Heart right ventricle (tissue), 16 donors: ENCODE measurements around the gene DCTN4. TPM values are rescaled to one million over a fixed set of nuclear protein-coding genes. Genes with fewer than 3 reads are reported as not detected.
A peak's percentile ranks its signal among the peaks of the same experiment; 100 is the strongest.

Source experiments
- ATAC-seq, 8 donors: fragments of 200-7000 bp; cut with Tn5 transposase; one replicate each; pipeline ENCODE4 v1.9.1; 2020; ENCODE audit warnings: mild to moderate bottlenecking in 8 of 8, moderate library complexity in 8 of 8, moderate number of reproducible peaks in 1 of 8
- DNase-seq, 2 donors: peaks; one replicate each; pipeline ENCODE4 v3.0.0-alpha.2; 2020
- H3K27ac ChIP-seq, 10 donors: fragments of 200-600 bp; sonication (generic) in 2 of 10; one replicate each; pipeline versions ENCODE4 v1.5.0 to v1.8.0; 2020 to 2022; ENCODE audit warnings: mild to moderate bottlenecking in 3 of 10
- H3K27me3 ChIP-seq, 7 donors: fragments of 200-600 bp; one replicate each; pipeline ENCODE4 v1.8.0; 2021 to 2022; ENCODE audit warnings: mild to moderate bottlenecking in 2 of 7
- H3K36me3 ChIP-seq, 9 donors: fragments of 200-600 bp; sonication (generic) in 1 of 9; one replicate each; pipeline versions ENCODE4 v1.5.0 to v1.8.0; 2020 to 2022; ENCODE audit warnings: mild to moderate bottlenecking in 2 of 9
- H3K4me1 ChIP-seq, 9 donors: fragments of 200-600 bp; sonication (generic) in 1 of 9; one replicate each; pipeline versions ENCODE4 v1.5.0 to v1.8.0; 2020 to 2022; ENCODE audit warnings: mild to moderate bottlenecking in 4 of 9
- H3K4me3 ChIP-seq, 10 donors: fragments of 200-600 bp; sonication (generic) in 2 of 10; one replicate each; pipeline versions ENCODE4 v1.5.0 to v1.8.0; 2020 to 2022; ENCODE audit warnings: mild to moderate bottlenecking in 7 of 10, moderate library complexity in 2 of 10
- H3K9me3 ChIP-seq, 11 donors: fragments of 200-600 bp in 10 of 11; sonication (generic) in 2 of 11; one replicate each; pipeline versions ENCODE4 v1.5.0 to v1.8.0; 2013 to 2022; ENCODE audit warnings: mild to moderate bottlenecking in 2 of 11, control low read depth in 1 of 11, moderate library complexity in 1 of 11
- WGBS, 2 donors: extraction: QIAGEN DNeasy Blood & Tissue Kit; methylation state at CpG; one replicate each; pipeline ENCODE4 v1.1.7; 2013; ENCODE audit warnings: inconsistent platforms in 1 of 2; 5-methylcytosine and 5-hydroxymethylcytosine counted together
- intact Hi-C, 10 donors: fragments of 100-400 bp; cut with DNase I; formaldehyde crosslinking; loops; one replicate each; pipeline versions ENCODE4 v1.11.1 to v1.14.2; 2022
- polyA plus RNA-seq, 2 donors: library from polyadenylated mRNA; stranded (reverse); fragments of 200-250 nt; gene quantifications; one replicate each; pipeline ENCODE4 v1.2.3, GENCODE V29; 2013
- total RNA-seq, 10 donors: library from RNA; stranded (reverse); fragmentation: NEBNext Ultra II Directional in 3 of 10; extraction: Animal tissue kit (Norgen Biotek cat#: 25700) in 3 of 10; gene quantifications; one replicate each; pipeline versions ENCODE4 v1.2.1 to v1.2.4, GENCODE V29; 2021 to 2023
- TF ChIP-seq, protein P1 (sequence below), 9 donors: fragments of 200-600 bp; sonication (generic) in 2 of 9; IDR thresholded peaks; one replicate each; pipeline versions ENCODE4 v1.5.0 to v1.8.0; 2021 to 2022; ENCODE audit warnings: antibody characterized with exemption in 9 of 9, mild to moderate bottlenecking in 5 of 9, moderate library complexity in 1 of 9
- donor health status: Arrhythmogenic right ventricular cardiomyopathy.
- donor health status: ischemic (EF 13 %, LVEDD 7.1; RV severe dilation, severe dysfunction).
- donor health status: healthy with polysubstance abuse.
- donor health status: DM: no; HTN: yes; CAD: no.
- donor health status: DM: no; HTN: no; CAD: no.
- donor health status: ischemic (EF 25% LVEDD 6.9; RV normal size, moderate dysfunction).
- donor health status: ischemic (EF 25% LVEDD 5.7; RV mildly dilated, moderate dysfunction).
- donor health status: healthy.
- donor health status: DM: yes; HTN: yes; CAD: no.
- donor health status: Ischemic cardiomyopathy.
- donor health status: ischemic (EF 35%, LVEDD 5.7; RV mildly dilated, moderate dysfunction).
- donor health status: nonischemic (EF 11% LVEDD 7.7; RV severe dilation, severe dysfunction).
- donor health status: DM: yes; HTN: yes; CAD: no.
- donor health status: PGD.
- donor health status: ischemic (EF 29% LVEDD 5.4; RV normal size, mild dysfunction).
- donor health status: nonischemic (EF 23%, LVEDD 6.1; RV moderate dilation, normal function).

The DCTN4 gene
- total and polyA plus RNA-seq, 12 donors, result 20.0 to 68.3 (median 56.7) TPM

- ATAC-seq (no peak), DNase-seq (no peak)
- H3K27ac ChIP-seq, result no peak overlapping the region
- TF ChIP-seq, protein P1, sequence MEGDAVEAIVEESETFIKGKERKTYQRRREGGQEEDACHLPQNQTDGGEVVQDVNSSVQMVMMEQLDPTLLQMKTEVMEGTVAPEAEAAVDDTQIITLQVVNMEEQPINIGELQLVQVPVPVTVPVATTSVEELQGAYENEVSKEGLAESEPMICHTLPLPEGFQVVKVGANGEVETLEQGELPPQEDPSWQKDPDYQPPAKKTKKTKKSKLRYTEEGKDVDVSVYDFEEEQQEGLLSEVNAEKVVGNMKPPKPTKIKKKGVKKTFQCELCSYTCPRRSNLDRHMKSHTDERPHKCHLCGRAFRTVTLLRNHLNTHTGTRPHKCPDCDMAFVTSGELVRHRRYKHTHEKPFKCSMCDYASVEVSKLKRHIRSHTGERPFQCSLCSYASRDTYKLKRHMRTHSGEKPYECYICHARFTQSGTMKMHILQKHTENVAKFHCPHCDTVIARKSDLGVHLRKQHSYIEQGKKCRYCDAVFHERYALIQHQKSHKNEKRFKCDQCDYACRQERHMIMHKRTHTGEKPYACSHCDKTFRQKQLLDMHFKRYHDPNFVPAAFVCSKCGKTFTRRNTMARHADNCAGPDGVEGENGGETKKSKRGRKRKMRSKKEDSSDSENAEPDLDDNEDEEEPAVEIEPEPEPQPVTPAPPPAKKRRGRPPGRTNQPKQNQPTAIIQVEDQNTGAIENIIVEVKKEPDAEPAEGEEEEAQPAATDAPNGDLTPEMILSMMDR (IDR thresholded peaks at IDR 0.05), result no peak
- intact Hi-C loops, result no loop called here
- no peaks in the 10 kb centered on the region for H3K9me3 ChIP-seq
- H3K4me3 ChIP-seq, result no peak overlapping the region
- no peaks in the 10 kb centered on the region for H3K4me1 ChIP-seq
- no peaks in the 10 kb centered on the region for H3K27me3 ChIP-seq
- WGBS, 2 donors, result 91 to 92% methylated on average over 1 of the region's 1 CpG
- H3K36me3 ChIP-seq, result peaks cover 3 to 88% (median 36%) of the 10 kb centered on the region in 9 donors
These were observed 69.7 kb downstream of the DCTN4 start for GRCh38 chr5:150689120-150689519.

GRCh38 chr5:150676578-150676977 is 82.2 kb downstream of the DCTN4 start:
- no peak for ATAC-seq
- Histone ChIP-seq H3K4me3 (no peak overlapping the region), H3K4me1 (peaks cover 12 to 39% (median 34%) of the 10 kb centered on the region in 9 donors), H3K27me3 (peaks cover 0 to 6% (median 0%) of the 10 kb centered on the region in 7 donors), H3K36me3 (peaks cover 0 to 35% (median 0%) of the 10 kb centered on the region in 9 donors), H3K27ac (no peak overlapping the region), H3K9me3 (no peaks in the 10 kb centered on the region)
- DNase-seq, result no peak
- TF ChIP-seq, protein P1 (IDR thresholded peaks at IDR 0.05), result no peak
- intact Hi-C loops, result no loop called here
- 92 to 95% methylated on average over 9 of the region's 9 CpGs for WGBS, 2 donors

DNA sequence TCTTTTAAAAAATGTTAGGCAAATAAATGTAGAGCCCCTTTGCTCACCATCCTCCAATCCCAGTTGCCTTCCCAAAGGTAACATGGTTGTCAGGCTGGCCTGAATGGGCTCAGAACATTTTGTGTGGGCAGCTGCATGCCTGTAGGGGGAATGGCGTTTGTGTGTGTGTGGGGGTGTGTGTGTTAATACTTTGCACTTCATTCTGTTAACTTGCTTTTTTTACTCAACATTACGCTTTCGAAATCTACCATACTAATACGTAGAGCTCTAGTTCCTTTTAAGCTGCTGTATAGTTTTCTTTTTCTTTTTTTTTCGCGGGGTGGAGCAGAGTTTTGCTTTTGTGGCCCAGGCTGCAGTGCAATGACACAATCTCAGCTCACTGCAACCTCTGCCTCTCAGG is 83.7 kb downstream of the DCTN4 start:
- peak overlapping the region in 9 of 10 donors; percentile 68 to 90 (median 81) for H3K27ac ChIP-seq
- H3K27me3 ChIP-seq, result peaks cover 0 to 21% (median 0%) of the 10 kb centered on the region in 7 donors
- TF ChIP-seq, protein P1 (IDR thresholded peaks at IDR 0.05), result no peak
- H3K9me3 ChIP-seq, result no peaks in the 10 kb centered on the region
- 89 to 91% methylated on average over 6 of the region's 6 CpGs for WGBS, 2 donors
- ATAC-seq (no peak), DNase-seq (no peak)
- H3K4me3 ChIP-seq, result no peak overlapping the region
- H3K4me1 ChIP-seq, result peaks cover 13 to 49% (median 41%) of the 10 kb centered on the region in 9 donors
- intact Hi-C loops, result no loop called here
- peaks cover 0 to 28% (median 0%) of the 10 kb centered on the region in 9 donors for H3K36me3 ChIP-seq

GRCh38 chr5:150674341-150674821 is 84.4 kb downstream of the DCTN4 start:
- Histone ChIP-seq H3K36me3 (peaks cover 0 to 23% (median 0%) of the 10 kb centered on the region in 9 donors), H3K27me3 (peaks cover 0 to 21% (median 0%) of the 10 kb centered on the region in 7 donors), H3K4me1 (peaks cover 13 to 49% (median 41%) of the 10 kb centered on the region in 9 donors), H3K27ac (peak overlapping the region; percentile 15 to 90 (median 78)), H3K4me3 (no peak overlapping the region), H3K9me3 (no peaks in the 10 kb centered on the region)
- 73 to 80% methylated on average over 4 of the region's 4 CpGs for WGBS, 2 donors
- TF ChIP-seq, protein P1 (IDR thresholded peaks at IDR 0.05), result peak in 1 of 9 donors; percentile 3
- peak in 1 of 2 donors; percentile 61 for DNase-seq
- intact Hi-C loops, result loop anchor here in 1 of 10 donors (1.0 kb wide), 1 partner anchor 26 kb away; no protein-coding TSS in a partner anchor
- ATAC-seq, result peak; percentile 11 to 56 (median 32)
